A673 (cell line): ENCODE data around the gene ICOSLG. TPM values are rescaled to one million over a fixed set of nuclear protein-coding genes. Genes with fewer than 3 reads are reported as not detected.
"Not testable (repeated sequence)": the region's sequence is repeated elsewhere in the genome, so short reads cannot be mapped to it uniquely, and the experiment has no call there.

ENCODE experiments used
- BruUV-seq: library from RNA; stranded (reverse); fragments of 400-500 nt; replicated peaks from 2 replicates; lab custom pipeline; 2021; lab: Mats Ljungman, UMichigan
- CTCF ChIA-PET: fragments of 300-600 bp; sonication (Branson Sonifier 250); formaldehyde crosslinking; loops from one replicate; lab custom pipeline; 2022; ENCODE audit warnings: antibody characterized with exemption; lab: Charles Lee
- POLR2A ChIA-PET: fragments of 300-600 bp; sonication (Branson Sonifier 250); formaldehyde crosslinking; loops from one replicate; lab custom pipeline; 2022; ENCODE audit warnings: antibody characterized with exemption; ENCODE audit not compliant: low non-redundant PET; lab: Charles Lee
- DNase-seq: peaks from one replicate; pipeline ENCODE4 v3.0.0-alpha.2; 2015; ENCODE audit warnings: low spot score
- H3K27ac ChIP-seq: fragments of 200-600 bp; sonication (generic); 2 replicates; pipeline ENCODE4 v1.5.1; 2016; ENCODE audit warnings: mixed run types, low read depth, mild to moderate bottlenecking, mixed read lengths, antibody characterized with exemption, low read length; ENCODE audit not compliant: poor library complexity, severe bottlenecking
- H3K27me3 ChIP-seq: fragments of 200-600 bp; sonication (generic); replicated peaks from 2 replicates; pipeline ENCODE4 v1.6.1; 2017; ENCODE audit warnings: mixed run types, low read depth, mild to moderate bottlenecking, mixed read lengths, antibody characterized with exemption, low read length; ENCODE audit not compliant: insufficient read depth, poor library complexity
- H3K36me3 ChIP-seq: fragments of 200-600 bp; sonication (generic); 2 replicates; pipeline ENCODE4 v1.6.1; 2016; ENCODE audit warnings: mixed run types, mild to moderate bottlenecking, mixed read lengths, antibody characterized with exemption, low read length; ENCODE audit not compliant: insufficient read depth, poor library complexity, severe bottlenecking
- H3K4me1 ChIP-seq: fragments of 200-600 bp; sonication (generic); 2 replicates; pipeline ENCODE4 v1.6.1; 2017; ENCODE audit warnings: mixed run types, mild to moderate bottlenecking, mixed read lengths, antibody characterized with exemption, low read length; ENCODE audit not compliant: insufficient read depth, poor library complexity, severe bottlenecking
- H3K4me3 ChIP-seq: fragments of 200-600 bp; sonication (generic); 2 replicates; pipeline ENCODE4 v1.5.1; 2016; ENCODE audit warnings: low read depth, mixed run types, mild to moderate bottlenecking, mixed read lengths, low read length; ENCODE audit not compliant: poor library complexity, severe bottlenecking
- H3K9me3 ChIP-seq: fragments of 200-600 bp; sonication (generic); 2 replicates; pipeline ENCODE4 v1.6.1; 2016; ENCODE audit warnings: mixed run types, low read depth, mild to moderate bottlenecking, mixed read lengths, antibody characterized with exemption, low read length; ENCODE audit not compliant: poor library complexity, severe bottlenecking
- intact Hi-C: fragments of 100-400 bp; cut with micrococcal nuclease; formaldehyde crosslinking; loops from one replicate; pipeline ENCODE4 v1.10.0; 2022; ENCODE audit not compliant: unreplicated experiment
- total RNA-seq: library from RNA; stranded (reverse); gene quantifications from 2 replicates; pipeline ENCODE4 v1.2.3, GENCODE V29; 2021

ICOSLG gene
- total RNA-seq, 1 experiment from 2014 or later, result 0.69 TPM

- DNase-seq, H3K27me3 ChIP-seq, POLR2A ChIA-PET, H3K27ac ChIP-seq, CTCF ChIA-PET, H3K36me3 ChIP-seq, H3K4me3 ChIP-seq, H3K9me3 ChIP-seq, H3K4me1 ChIP-seq, BruUV-seq, intact Hi-C loops: not testable (repeated sequence)
Measured at GRCh38 chr21:44247904-44248303, 7.2 kb upstream of the ICOSLG start.

- H3K9me3 ChIP-seq, H3K27ac ChIP-seq, CTCF ChIA-PET, DNase-seq, BruUV-seq, H3K4me1 ChIP-seq, intact Hi-C loops, H3K4me3 ChIP-seq, H3K27me3 ChIP-seq, POLR2A ChIA-PET, H3K36me3 ChIP-seq: not testable (repeated sequence)
Measured at GRCh38 chr21:44243980-44244379, 3.2 kb upstream of the ICOSLG start.

DNA sequence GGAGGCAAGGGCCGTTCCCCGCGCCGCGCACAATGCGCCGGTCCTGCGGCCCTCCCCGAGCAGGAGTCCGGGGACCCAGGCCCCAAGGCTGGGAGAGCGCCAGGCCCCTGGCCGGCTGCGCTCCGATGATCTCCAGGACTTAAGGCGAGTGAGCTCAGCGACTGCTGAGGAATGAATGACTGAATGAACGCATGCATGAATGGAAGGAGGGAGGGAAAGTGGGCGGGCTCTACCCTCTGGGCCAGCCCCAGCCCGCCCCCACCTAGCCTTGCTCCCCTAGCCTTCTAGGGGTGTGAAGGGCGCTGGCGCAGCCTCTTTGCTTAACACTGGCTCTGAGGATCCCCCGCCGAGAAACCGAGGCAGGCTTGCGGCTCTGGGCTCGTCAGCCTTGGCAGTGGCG lies 538 bp upstream of the ICOSLG start:
- DNase-seq, CTCF ChIA-PET, H3K36me3 ChIP-seq, H3K9me3 ChIP-seq, intact Hi-C loops, H3K27me3 ChIP-seq, H3K27ac ChIP-seq, POLR2A ChIA-PET, BruUV-seq, H3K4me3 ChIP-seq, H3K4me1 ChIP-seq: not testable (repeated sequence)

GRCh38 chr21:44240353-44240752 lies 390 bp downstream of the ICOSLG start:
- DNase-seq, intact Hi-C loops, H3K27ac ChIP-seq, CTCF ChIA-PET, BruUV-seq, H3K27me3 ChIP-seq, H3K4me1 ChIP-seq, H3K9me3 ChIP-seq, POLR2A ChIA-PET, H3K36me3 ChIP-seq, H3K4me3 ChIP-seq: not testable (repeated sequence)

DNA sequence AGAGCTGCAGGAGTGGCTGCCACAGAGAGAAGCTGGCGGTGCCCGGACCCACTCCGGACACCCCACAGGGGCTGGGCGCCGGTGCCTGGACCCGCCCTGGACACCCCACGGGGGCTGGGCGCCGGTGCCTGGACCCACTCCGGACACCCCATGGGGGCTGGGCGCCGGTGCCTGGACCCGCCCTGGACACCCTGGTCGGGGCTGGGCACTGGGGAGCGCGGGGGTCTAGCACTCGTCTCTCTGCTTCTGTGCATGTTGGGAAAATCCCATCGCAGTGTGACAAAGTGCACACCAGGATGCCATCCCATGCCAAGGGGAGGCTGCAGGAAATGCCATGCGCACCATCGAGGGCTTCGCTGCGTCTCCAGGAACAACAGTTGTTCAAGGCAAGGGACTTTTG lies 11.2 kb downstream of the ICOSLG start:
- H3K27ac ChIP-seq, H3K4me3 ChIP-seq, BruUV-seq, intact Hi-C loops, CTCF ChIA-PET, POLR2A ChIA-PET, H3K36me3 ChIP-seq, H3K9me3 ChIP-seq, H3K4me1 ChIP-seq, H3K27me3 ChIP-seq: not testable (repeated sequence)
- peak; percentile 0 for DNase-seq

- H3K4me1 ChIP-seq, H3K27me3 ChIP-seq, DNase-seq, intact Hi-C loops, H3K36me3 ChIP-seq, H3K4me3 ChIP-seq, POLR2A ChIA-PET, H3K27ac ChIP-seq, BruUV-seq, CTCF ChIA-PET, H3K9me3 ChIP-seq: not testable (repeated sequence)
Measured at GRCh38 chr21:44228109-44228508, 12.6 kb downstream of the ICOSLG start.

GRCh38 chr21:44227614-44228013 lies 13.1 kb downstream of the ICOSLG start:
- intact Hi-C loops, DNase-seq, H3K27ac ChIP-seq, H3K27me3 ChIP-seq, POLR2A ChIA-PET, H3K4me1 ChIP-seq, H3K9me3 ChIP-seq, H3K36me3 ChIP-seq, BruUV-seq, H3K4me3 ChIP-seq, CTCF ChIA-PET: not testable (repeated sequence)

DNA sequence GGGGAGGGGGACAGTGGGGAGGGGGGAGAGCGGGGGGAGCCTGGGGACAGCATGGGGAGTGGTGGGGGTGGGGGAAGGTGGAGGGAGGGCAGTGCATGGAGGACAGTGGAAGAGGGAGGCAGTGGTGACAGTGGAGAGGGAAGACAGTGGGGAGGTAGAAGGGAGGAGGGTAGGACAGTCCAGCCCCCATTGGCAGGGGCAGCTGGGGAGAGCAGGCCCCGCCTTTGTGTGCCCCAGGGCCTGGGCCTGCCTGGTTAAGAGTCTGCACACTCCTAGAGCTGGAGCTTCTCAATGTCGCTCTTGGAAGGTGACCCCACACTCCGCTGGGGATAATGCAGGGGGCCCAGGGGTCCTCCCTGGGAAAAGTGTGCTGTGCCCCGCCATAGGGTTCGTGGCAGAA lies 15.1 kb downstream of the ICOSLG start:
- intact Hi-C loops, H3K36me3 ChIP-seq, H3K4me1 ChIP-seq, CTCF ChIA-PET, H3K4me3 ChIP-seq, H3K9me3 ChIP-seq, BruUV-seq, DNase-seq, POLR2A ChIA-PET, H3K27me3 ChIP-seq, H3K27ac ChIP-seq: not testable (repeated sequence)
